K562 (cell line): ENCODE data around the gene BPIFB6. TPM values are rescaled to one million over a fixed set of nuclear protein-coding genes. Genes with fewer than 3 reads are reported as not detected.

Source experiments
- ATAC-seq: fragments of 200-7000 bp; cut with Tn5 transposase; 3 replicates; pipeline ENCODE4 v1.9.1; 2020; ENCODE audit warnings: moderate library complexity
- BruUV-seq: library from RNA; stranded (reverse); fragments of 400-500 nt; replicated peaks from 2 replicates; lab custom pipeline; 2021; lab: Mats Ljungman, UMichigan
- CTCF ChIA-PET: fragments of 300-600 bp; formaldehyde crosslinking; extraction: SDS; loops from one replicate; lab custom pipeline; 2021; ENCODE audit warnings: low intra/inter-chr PET ratio; lab: Yijun Ruan, JAX
- POLR2A ChIA-PET: fragments of 300-600, 350-650 bp; sonication (Branson Sonifier 250); formaldehyde crosslinking; extraction: SDS; loops from one replicate; lab custom pipeline; 2021; ENCODE audit warnings: antibody characterized with exemption, inconsistent platforms; lab: Yijun Ruan, JAX
- DNase-seq, 4 experiments: peaks; one replicate each; pipeline versions ENCODE4 v3.0.0 to v3.0.0-alpha.2; 2011 to 2018; ENCODE audit warnings: low spot score in 3 of 4, mixed read lengths in 3 of 4; ENCODE audit errors: extremely low read depth in 1 of 4
- FAIRE-seq: peaks from 2 replicates; lab custom pipeline; 2011; peaks lifted over from hg19 to GRCh38; lab: Jason Lieb, UNC
- H2AFZ ChIP-seq: 2 replicates; pipeline ENCODE4 v1.6.0; 2011; ENCODE audit warnings: low read depth, low read length, control low read depth, inconsistent platforms
- H3K27ac ChIP-seq: fragments of 200-600 bp; 3 replicates; pipeline ENCODE4 v1.8.0; 2011; ENCODE audit warnings: low read depth, mild to moderate bottlenecking, control low read depth, inconsistent platforms, low read length, moderate library complexity, mixed read lengths; ENCODE audit errors: extremely low read depth
- H3K27me3 ChIP-seq, 2 experiments: fragments of 300-600 bp in 1 of 2; 2 replicates in 1 of 2; 3 replicates in 1 of 2; pipeline versions ENCODE4 v1.6.0 to v1.8.0; 2011; ENCODE audit warnings: inconsistent platforms in 2 of 2, low read length in 2 of 2, mild to moderate bottlenecking in 1 of 2, mixed read lengths in 1 of 2, moderate library complexity in 1 of 2; ENCODE audit not compliant: control insufficient read depth in 2 of 2, insufficient read depth in 2 of 2
- H3K36me3 ChIP-seq: fragments of 300-600 bp; 3 replicates; pipeline ENCODE4 v1.8.0; 2011; ENCODE audit warnings: mild to moderate bottlenecking, low read length, inconsistent platforms; ENCODE audit not compliant: control insufficient read depth, insufficient read depth
- H3K4me1 ChIP-seq, 2 experiments: fragments of 200-600 bp in 1 of 2; replicated peaks in 1 of 2; 2 replicates in 1 of 2; 3 replicates in 1 of 2; pipeline versions ENCODE4 v1.5.1 to v1.8.0; 2011; ENCODE audit warnings: inconsistent platforms in 2 of 2, low read length in 2 of 2, mild to moderate bottlenecking in 1 of 2, mixed read lengths in 1 of 2, moderate library complexity in 1 of 2; ENCODE audit not compliant: control insufficient read depth in 2 of 2, insufficient read depth in 2 of 2
- H3K4me2 ChIP-seq: 2 replicates; pipeline ENCODE4 v1.6.1; 2011; ENCODE audit warnings: low read length, control low read depth, inconsistent platforms, mixed read lengths; ENCODE audit not compliant: insufficient read depth
- H3K4me3 ChIP-seq: fragments of 200-600 bp; sonication (generic), shearing (Covaris generic); 2 replicates; pipeline ENCODE4 v1.5.1; 2016; ENCODE audit warnings: control low read depth, inconsistent platforms
- H3K79me2 ChIP-seq: fragments of 200-600 bp; 3 replicates; pipeline ENCODE4 v1.8.0; 2011; ENCODE audit warnings: low read length, inconsistent platforms; ENCODE audit not compliant: control insufficient read depth, insufficient read depth
- H3K9ac ChIP-seq, 2 experiments: 2 replicates each; pipeline versions ENCODE4 v1.6.0 to v1.6.1; 2011; ENCODE audit warnings: low read depth in 2 of 2, low read length in 2 of 2, control low read depth in 1 of 2, inconsistent platforms in 1 of 2, mild to moderate bottlenecking in 1 of 2, mixed read lengths in 1 of 2; ENCODE audit not compliant: insufficient read depth in 1 of 2
- H3K9me1 ChIP-seq: one replicate; pipeline ENCODE4 v1.6.0; 2011; ENCODE audit warnings: inconsistent platforms, mild to moderate bottlenecking, low read length, moderate library complexity; ENCODE audit not compliant: control insufficient read depth, insufficient read depth
- H3K9me3 ChIP-seq: replicated peaks from 2 replicates; pipeline ENCODE4 v1.5.1; 2011; ENCODE audit warnings: low read depth, low read length, inconsistent platforms; ENCODE audit not compliant: control insufficient read depth, insufficient read depth
- H4K20me1 ChIP-seq: replicated peaks from 2 replicates; pipeline ENCODE4 v1.6.1; 2011; ENCODE audit warnings: low read length, inconsistent platforms, mixed read lengths; ENCODE audit not compliant: control insufficient read depth, insufficient read depth
- PHTF2 ChIP-seq: fragments of 250-450 bp; sonication (Bioruptor Pico); IDR thresholded peaks from 2 replicates; pipeline ENCODE4 v1.5.0; 2021; ENCODE audit warnings: mild to moderate bottlenecking
- ZBTB17 ChIP-seq: fragments of 450-650 bp; formaldehyde crosslinking; IDR thresholded peaks from 2 replicates; pipeline ENCODE4 v1.4.0; 2020; ENCODE audit warnings: mild to moderate bottlenecking
- ZNF41 ChIP-seq: fragments of 250-450 bp; sonication (Bioruptor Pico); conservative IDR thresholded peaks from 2 replicates; pipeline ENCODE4 v1.4.0; 2020; ENCODE audit warnings: mild to moderate bottlenecking
- WGBS: fragments of 100-300 bp; shearing (Covaris generic); methylation state at CpG from one replicate; pipeline ENCODE4 v1.1.6; 2016; ENCODE audit warnings: low coverage, mixed read lengths; ENCODE audit not compliant: insufficient coverage; ENCODE audit errors: missing lambda C conversion rate; 5-methylcytosine and 5-hydroxymethylcytosine counted together
- in situ Hi-C: fragments of 300-500 bp; cut with MboI; formaldehyde crosslinking; loops from 4 replicates; pipeline ENCODE4 v1.15.0; 2018; ENCODE audit warnings: inconsistent platforms, mixed read lengths
- intact Hi-C: fragments of 100-400 bp; cut with micrococcal nuclease; formaldehyde crosslinking; loops from 2 replicates; pipeline ENCODE4 v1.14.2; 2022
- polyA plus RNA-seq, 8 experiments: library from polyadenylated mRNA; depleted of rRNA in 4 of 8; stranded (reverse) in 5 of 8; unstranded in 3 of 8; fragments of >200 nt; fragmentation: Nextera tagmentation in 2 of 8; fragmentation: Illumina TruSeq in 1 of 8; extraction: Ambion mirVana in 2 of 8; extraction: Trizol in 1 of 8; gene quantifications; 2 replicates each; pipeline versions ENCODE4 v1.2.1 to v1.2.3, GENCODE V29; 2011 to 2014; ENCODE audit warnings: inconsistent platforms in 1 of 8, missing spikeins in 1 of 8
- total RNA-seq, 7 experiments: library from RNA; depleted of rRNA in 6 of 7; stranded (reverse); fragments of >200 nt in 6 of 7; fragmentation: Illumina TruSeq in 2 of 7; extraction: Trizol in 2 of 7; gene quantifications; 2 replicates each; pipeline versions ENCODE4 v1.2.1 to v1.2.3, GENCODE V29; 2011 to 2021; ENCODE audit warnings: low replicate concordance in 1 of 7
- TF ChIP-seq, protein P1 (sequence below): fragments of 450-650 bp; IDR thresholded peaks from 2 replicates; pipeline ENCODE4 v1.6.1; 2017; ENCODE audit warnings: antibody characterized with exemption

The BPIFB6 gene
- total and polyA plus RNA-seq, 9 of the 15 experiments (the other 6 are each of a cell fraction or from before 2014, with no cell fraction given): not detected

DNA sequence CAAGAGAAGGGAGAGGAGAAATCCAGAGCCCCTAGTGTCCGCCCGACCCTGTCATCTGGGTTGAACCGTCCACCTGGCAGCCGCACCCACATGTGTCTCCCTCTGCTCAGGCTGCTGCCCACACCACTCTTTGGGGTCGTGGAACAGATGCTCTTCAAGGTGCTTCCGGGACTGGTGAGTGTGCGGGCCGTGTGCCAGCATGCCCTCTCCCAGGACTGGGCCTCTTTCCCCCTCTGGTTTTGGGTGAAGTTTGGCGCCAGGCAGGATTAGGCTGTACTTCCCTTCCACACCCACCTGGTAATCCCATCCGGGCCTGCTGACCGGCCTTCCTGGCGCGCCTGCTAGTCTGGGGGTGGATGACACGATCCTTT lies 30.2 kb downstream of the BPIFB6 start:
- H3K9me3 ChIP-seq: no peaks in the 10 kb centered on the region
- peaks cover 0 to 6% of the 10 kb centered on the region in 2 experiments; a peak in 1 of 5 replicates for H3K4me1 ChIP-seq
- H3K79me2 ChIP-seq: no peaks in the 10 kb centered on the region
- no peak for FAIRE-seq
- peaks cover 14 to 71% of the 10 kb centered on the region in 2 experiments; a peak in 4 of 5 replicates for H3K27me3 ChIP-seq
- no peak overlapping the region for H3K4me3 ChIP-seq
- TF ChIP-seq, protein P1, sequence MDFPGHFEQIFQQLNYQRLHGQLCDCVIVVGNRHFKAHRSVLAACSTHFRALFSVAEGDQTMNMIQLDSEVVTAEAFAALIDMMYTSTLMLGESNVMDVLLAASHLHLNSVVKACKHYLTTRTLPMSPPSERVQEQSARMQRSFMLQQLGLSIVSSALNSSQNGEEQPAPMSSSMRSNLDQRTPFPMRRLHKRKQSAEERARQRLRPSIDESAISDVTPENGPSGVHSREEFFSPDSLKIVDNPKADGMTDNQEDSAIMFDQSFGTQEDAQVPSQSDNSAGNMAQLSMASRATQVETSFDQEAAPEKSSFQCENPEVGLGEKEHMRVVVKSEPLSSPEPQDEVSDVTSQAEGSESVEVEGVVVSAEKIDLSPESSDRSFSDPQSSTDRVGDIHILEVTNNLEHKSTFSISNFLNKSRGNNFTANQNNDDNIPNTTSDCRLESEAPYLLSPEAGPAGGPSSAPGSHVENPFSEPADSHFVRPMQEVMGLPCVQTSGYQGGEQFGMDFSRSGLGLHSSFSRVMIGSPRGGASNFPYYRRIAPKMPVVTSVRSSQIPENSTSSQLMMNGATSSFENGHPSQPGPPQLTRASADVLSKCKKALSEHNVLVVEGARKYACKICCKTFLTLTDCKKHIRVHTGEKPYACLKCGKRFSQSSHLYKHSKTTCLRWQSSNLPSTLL: no peak
- no peak for TF ChIP-seq PHTF2 (CRISPR knock-in tag)
- POLR2A ChIA-PET: no interaction called here
- in situ Hi-C loops: no loop called here
- WGBS: 2% methylated on average over 11 of the region's 14 CpGs
- no peak overlapping the region for H3K4me2 ChIP-seq
- H3K9me1 ChIP-seq: no peaks in the 10 kb centered on the region
- no peak for ATAC-seq
- H3K9ac ChIP-seq: no peak overlapping the region
- H3K36me3 ChIP-seq: no peaks in the 10 kb centered on the region
- no peak overlapping the region for H2AFZ ChIP-seq
- intact Hi-C loops: no loop called here
- CTCF ChIA-PET: no interaction called here
- H4K20me1 ChIP-seq: peaks cover 13% of the 10 kb centered on the region
- no TSS peak for BruUV-seq
- DNase-seq: no peak
- H3K27ac ChIP-seq: no peak overlapping the region

DNA sequence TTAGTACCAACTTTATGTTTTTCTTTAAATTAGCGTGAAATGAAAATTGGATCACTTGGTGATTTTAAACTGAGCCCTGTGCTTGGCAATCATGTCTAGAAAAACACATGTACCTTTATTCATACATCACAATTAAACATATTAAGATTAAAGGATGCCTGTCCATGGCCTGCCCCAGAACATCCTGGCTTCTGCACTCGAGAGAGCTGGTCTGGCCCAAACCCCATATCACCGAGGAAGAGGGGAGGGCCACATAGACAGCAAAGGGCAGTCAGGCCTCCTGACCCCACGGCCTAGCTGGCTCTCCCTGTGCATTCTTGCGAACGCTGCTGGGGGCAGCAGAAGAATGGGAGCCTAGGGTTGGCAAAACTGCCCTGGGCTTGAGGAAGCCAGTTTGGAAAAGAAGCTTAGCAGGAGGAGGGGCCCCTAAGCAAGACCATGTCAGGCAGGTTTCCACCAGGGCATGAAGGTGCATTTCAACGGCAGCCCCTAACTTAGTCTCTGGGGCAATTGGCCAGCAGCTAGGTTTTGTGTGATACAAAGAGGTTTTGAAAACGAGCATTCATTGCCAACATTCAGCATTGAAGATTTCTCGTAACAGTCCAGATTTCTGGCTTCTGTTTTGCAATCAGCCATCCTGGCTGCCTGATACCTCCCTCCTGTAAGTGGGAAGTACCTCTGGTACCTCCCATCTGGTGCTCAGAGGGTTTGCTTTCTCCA lies 30.8 kb downstream of the BPIFB6 start:
- Histone ChIP-seq H3K27me3 (peaks cover 13 to 69% of the 10 kb centered on the region in 2 experiments; a peak in 4 of 5 replicates), H3K9me1 (no peaks in the 10 kb centered on the region), H3K4me3 (no peak overlapping the region), H3K27ac (no peak overlapping the region), H3K9me3 (no peaks in the 10 kb centered on the region), H2AFZ (no peak overlapping the region), H3K4me1 (peaks cover 0 to 6% of the 10 kb centered on the region in 2 experiments; a peak in 1 of 5 replicates), H3K4me2 (no peak overlapping the region), H4K20me1 (peaks cover 13% of the 10 kb centered on the region; the same call in 1 of the 2 replicates), H3K36me3 (no peaks in the 10 kb centered on the region), H3K79me2 (no peaks in the 10 kb centered on the region), H3K9ac (no peak overlapping the region)
- BruUV-seq: no TSS peak
- WGBS: 2% methylated on average over 8 of the region's 9 CpGs
- intact Hi-C loops: no loop called here
- ATAC-seq: no peak
- DNase-seq: no peak
- no peak for FAIRE-seq
- ChIA-PET CTCF (no interaction called here), POLR2A (no interaction called here)
- in situ Hi-C loops: no loop called here
- TF ChIP-seq ZBTB17 (peak; percentile 76), ZNF41 (CRISPR knock-in tag) (no peak)
